ENCODE data around the gene EEF2. TPM values are rescaled to one million over a fixed set of nuclear protein-coding genes. Genes with fewer than 3 reads are reported as not detected.

Gene EEF2
- total RNA-seq, 2 experiments from 2014 or later: 2,756 to 2,866 TPM

GRCh38 chr19:3983936-3984583, 1.2 kb downstream of the EEF2 start:
- ChIA-PET CTCF (interaction anchor here (1.1 to 2.2 kb wide), 2 partner anchors 12 to 24 kb away, joined by 4 to 12 read pairs; partner anchors contain the start of gene PIAS4), POLR2A (interaction anchor here (0.7 to 4.9 kb wide), 6 partner anchors 9 to 981 kb away, joined by 3 to 72 read pairs (median 11); partner anchors contain the start of genes APBA3, DAPK3, MRPL54 and PIAS4)
- Mint-ChIP-seq H3K27ac (peak overlapping the region; percentile 91), H3K9me3 (no peaks in the 10 kb centered on the region), H3K4me3 (peak overlapping the region; percentile 97), H3K27me3 (no peaks in the 10 kb centered on the region), H3K36me3 (ENCODE audit: low read depth) (peaks cover 74% of the 10 kb centered on the region), H3K4me1 (ENCODE audit: low read depth) (peaks cover 50% of the 10 kb centered on the region)
- Histone ChIP-seq H3K36me3 (ENCODE audit: insufficient read depth, low read length) (peaks cover 54% of the 10 kb centered on the region), H3K4me1 (ENCODE audit: insufficient read depth, low read length) (peaks cover 75% of the 10 kb centered on the region), H3K4me3 (ENCODE audit: low read length) (peak overlapping the region; percentile 88), H3K27me3 (ENCODE audit: control insufficient read depth in 1 of 2, insufficient read depth in 2 of 2, low read length in 2 of 2) (no peaks in the 10 kb centered on the region), H3K27ac (ENCODE audit: low read depth in 1 of 2, low read length in 2 of 2) (peak overlapping the region; percentile 90 to 92), H3K9me3 (ENCODE audit: control insufficient read depth in 1 of 2, insufficient read depth in 1 of 2, low read length in 2 of 2) (peaks cover 0 to 9% of the 10 kb centered on the region in 2 experiments)
- no peak for TF ChIP-seq CTCF (IDR thresholded peaks at IDR 0.05)
- DNase-seq (peak in 2 of 14 experiments; percentile 42 to 61), ATAC-seq (ENCODE audit: poor library complexity) (no peak)
- intact Hi-C loops (cut with DNase I, micrococcal nuclease): loop anchor here (2.0 to 10.0 kb wide), 2 partner anchors 13 to 121 kb away; partner anchors contain the start of gene DAPK3 (in 1 of the 2)

DNA sequence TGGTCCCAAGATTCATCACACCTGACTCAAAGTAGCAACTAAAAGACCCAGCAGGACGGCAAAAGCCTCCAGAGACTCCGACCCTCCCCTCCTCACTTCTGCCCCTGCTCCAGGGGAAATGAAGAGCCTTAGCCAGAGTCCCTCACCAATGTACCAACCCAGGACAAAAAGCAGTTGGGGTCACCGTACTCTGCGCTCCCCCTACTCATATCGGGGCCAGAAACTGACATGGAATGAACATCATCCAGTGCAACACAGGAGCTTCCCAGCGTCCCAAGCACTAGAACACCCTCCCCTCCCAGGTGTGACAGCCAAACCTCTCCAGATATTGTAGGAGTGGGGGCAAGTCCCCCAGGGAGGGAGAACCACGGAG, 1.7 kb downstream of the EEF2 start:
- TF ChIP-seq CTCF (IDR thresholded peaks at IDR 0.05): no peak
- Histone ChIP-seq H3K27me3 (ENCODE audit: control insufficient read depth in 1 of 2, insufficient read depth in 2 of 2, low read length in 2 of 2) (no peaks in the 10 kb centered on the region), H3K27ac (ENCODE audit: low read depth in 1 of 2, low read length in 2 of 2) (peak overlapping the region; percentile 90 to 92), H3K4me3 (ENCODE audit: low read length) (peak overlapping the region; percentile 88), H3K4me1 (ENCODE audit: insufficient read depth, low read length) (peaks cover 77% of the 10 kb centered on the region), H3K36me3 (ENCODE audit: insufficient read depth, low read length) (peaks cover 58% of the 10 kb centered on the region), H3K9me3 (ENCODE audit: control insufficient read depth in 1 of 2, insufficient read depth in 1 of 2, low read length in 2 of 2) (peaks cover 0 to 9% of the 10 kb centered on the region in 2 experiments)
- H3K27ac Mint-ChIP-seq: peak overlapping the region; percentile 91
- intact Hi-C loops (cut with DNase I, micrococcal nuclease): loop anchor here in 1 of 2 experiments (10.0 kb wide), 1 partner anchor 121 kb away; no protein-coding TSS in a partner anchor
- no peaks in the 10 kb centered on the region for H3K9me3 Mint-ChIP-seq
- peak overlapping the region; percentile 97 for H3K4me3 Mint-ChIP-seq
- peaks cover 77% of the 10 kb centered on the region for H3K36me3 Mint-ChIP-seq (ENCODE audit: low read depth)
- POLR2A ChIA-PET: interaction anchor here (1.0 to 4.9 kb wide), 5 partner anchors 8 to 221 kb away, joined by 4 to 72 read pairs (median 18); partner anchors contain the start of genes APBA3, DAPK3, MRPL54 and PIAS4
- CTCF ChIA-PET: interaction anchor here (1.1 kb wide), 1 partner anchor 11 kb away, joined by 4 read pairs; no protein-coding TSS in a partner anchor
- H3K4me1 Mint-ChIP-seq (ENCODE audit: low read depth): peaks cover 50% of the 10 kb centered on the region
- no peak for ATAC-seq (ENCODE audit: poor library complexity)
- H3K27me3 Mint-ChIP-seq: no peaks in the 10 kb centered on the region
- no peak for DNase-seq

DNA sequence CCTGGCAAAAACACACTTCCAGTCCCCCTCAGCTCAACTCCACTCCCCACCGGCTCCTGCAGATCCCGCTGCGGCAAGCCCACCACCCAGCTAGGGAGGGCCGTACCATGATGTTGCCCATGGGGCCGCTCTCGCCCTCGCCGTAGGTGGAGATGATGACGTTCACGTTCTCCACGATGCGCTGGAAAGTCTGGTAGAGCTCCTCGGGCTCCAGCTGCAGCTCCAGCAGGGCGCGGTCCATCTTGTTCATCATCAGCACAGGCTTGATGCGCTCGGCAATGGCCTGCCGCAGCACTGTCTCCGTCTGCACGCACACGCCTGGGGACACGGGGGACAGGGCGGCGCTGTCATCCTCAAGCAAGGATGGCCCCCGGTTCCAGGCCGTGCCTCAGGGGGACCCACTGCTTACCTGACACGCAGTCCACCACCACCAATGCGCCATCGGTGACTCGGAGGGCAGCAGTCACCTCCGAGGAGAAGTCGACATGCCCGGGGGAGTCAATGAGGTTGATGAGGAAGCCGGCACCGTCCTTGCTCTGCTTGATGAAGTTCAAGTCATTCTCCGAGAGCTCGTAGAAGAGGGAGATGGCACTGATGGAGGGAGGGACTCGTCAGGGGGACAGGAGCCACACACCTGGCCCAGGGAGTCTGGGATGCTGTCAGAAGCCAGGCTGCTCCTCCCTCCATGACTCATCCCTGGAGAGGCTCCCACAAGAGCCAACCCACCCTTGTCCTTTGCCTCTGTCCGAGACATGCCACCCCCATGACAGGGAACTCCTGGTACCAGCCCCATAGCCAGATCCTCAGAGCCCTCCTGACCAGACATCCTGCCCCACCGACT, 2.3 kb downstream of the EEF2 start:
- Histone ChIP-seq H3K27ac (ENCODE audit: low read depth in 1 of 2, low read length in 2 of 2) (peak overlapping the region in 1 of 2 donors; percentile 92), H3K9me3 (ENCODE audit: control insufficient read depth in 1 of 2, insufficient read depth in 1 of 2, low read length in 2 of 2) (peaks cover 0 to 11% of the 10 kb centered on the region in 2 experiments), H3K4me1 (ENCODE audit: insufficient read depth, low read length) (peaks cover 72% of the 10 kb centered on the region), H3K4me3 (ENCODE audit: low read length) (no peak overlapping the region), H3K36me3 (ENCODE audit: insufficient read depth, low read length) (peaks cover 63% of the 10 kb centered on the region), H3K27me3 (ENCODE audit: control insufficient read depth in 1 of 2, insufficient read depth in 2 of 2, low read length in 2 of 2) (no peaks in the 10 kb centered on the region)
- no peak for TF ChIP-seq CTCF (IDR thresholded peaks at IDR 0.05)
- Mint-ChIP-seq H3K27me3 (no peaks in the 10 kb centered on the region), H3K36me3 (ENCODE audit: low read depth) (peaks cover 83% of the 10 kb centered on the region), H3K27ac (peak overlapping the region; percentile 91), H3K4me1 (ENCODE audit: low read depth) (peaks cover 53% of the 10 kb centered on the region), H3K4me3 (peak overlapping the region; percentile 97), H3K9me3 (no peaks in the 10 kb centered on the region)
- ATAC-seq (ENCODE audit: poor library complexity) (no peak), DNase-seq (peak in 3 of 14 experiments; percentile 11 to 47 (median 23))
- ChIA-PET CTCF (interaction anchor here (1.1 kb wide), 1 partner anchor 11 kb away, joined by 4 read pairs; no protein-coding TSS in a partner anchor), POLR2A (interaction anchor here (1.0 to 4.9 kb wide), 4 partner anchors 7 to 84 kb away, joined by 4 to 72 read pairs (median 11); partner anchors contain the start of genes DAPK3, PIAS4 and ZBTB7A)
- intact Hi-C loops (cut with DNase I, micrococcal nuclease): loop anchor here in 1 of 2 experiments (10.0 kb wide), 1 partner anchor 122 kb away; no protein-coding TSS in a partner anchor

Measured in CD4-positive, alpha-beta T cell (primary cell).